B cell (primary cell): ENCODE data around the gene REEP2. TPM values are rescaled to one million over a fixed set of nuclear protein-coding genes. Genes with fewer than 3 reads are reported as not detected.
"Not testable (repeated sequence)": the region's sequence is repeated elsewhere in the genome, so short reads cannot be mapped to it uniquely, and the experiment has no call there.

ENCODE experiments used
- ATAC-seq: fragments of 200-7000 bp; cut with Tn5 transposase; one replicate; pipeline ENCODE4 v1.10.0; 2021; ENCODE audit warnings: low read depth, mild to moderate bottlenecking, moderate number of reproducible peaks, moderate library complexity
- CTCF ChIA-PET: fragments of 350-600 bp; sonication (Branson Sonifier 250); formaldehyde crosslinking; loops from one replicate; lab custom pipeline; 2021; ENCODE audit warnings: antibody characterized with exemption, inconsistent platforms; lab: Charles Lee
- POLR2A ChIA-PET: fragments of 350-600 bp; sonication (Branson Sonifier 250); formaldehyde crosslinking; loops from one replicate; lab custom pipeline; 2021; ENCODE audit warnings: antibody characterized with exemption; lab: Charles Lee
- DNase-seq: peaks from one replicate; pipeline ENCODE4 v3.0.0; 2013
- H2AFZ ChIP-seq: 2 replicates; pipeline ENCODE4 v1.6.1; 2012; ENCODE audit warnings: mild to moderate bottlenecking, low read depth, low read length; ENCODE audit not compliant: insufficient read depth, poor library complexity, severe bottlenecking
- H3K27ac ChIP-seq, 2 donors: 1 replicate in 1 of 2; 2 replicates in 1 of 2; pipeline ENCODE4 v1.5.1; 2012 to 2013; ENCODE audit warnings: low read length in 2 of 2, mild to moderate bottlenecking in 2 of 2, moderate library complexity in 1 of 2
- H3K27me3 ChIP-seq, 4 experiments: fragments of 200-600 bp in 1 of 4; sonication (generic) in 1 of 4; replicated peaks in 1 of 4; 1 replicate in 2 of 4; 2 replicates in 2 of 4; pipeline versions ENCODE4 v1.6.1 to v1.7.0; 2013 to 2016; ENCODE audit warnings: low read length in 3 of 4, mild to moderate bottlenecking in 2 of 4, mixed read lengths in 1 of 4, moderate library complexity in 1 of 4; ENCODE audit not compliant: insufficient read depth in 4 of 4, control insufficient read depth in 3 of 4; ENCODE audit errors: control extremely low read depth in 1 of 4
- H3K36me3 ChIP-seq, 2 experiments: replicated peaks in 1 of 2; 1 replicate in 1 of 2; 2 replicates in 1 of 2; pipeline versions ENCODE4 v1.6.1 to v1.7.1; 2013; ENCODE audit warnings: low read length in 1 of 2; ENCODE audit not compliant: insufficient read depth in 2 of 2, control insufficient read depth in 1 of 2; ENCODE audit errors: control extremely low read depth in 1 of 2, extremely low read depth in 1 of 2
- H3K4me1 ChIP-seq, 2 donors: fragments of 200-600 bp in 1 of 2; sonication (generic) in 1 of 2; 1 replicate in 1 of 2; 2 replicates in 1 of 2; pipeline versions ENCODE4 v1.5.1 to v1.6.1; 2013 to 2017; ENCODE audit warnings: low read length in 2 of 2; ENCODE audit not compliant: control insufficient read depth in 2 of 2, insufficient read depth in 2 of 2
- H3K4me2 ChIP-seq: replicated peaks from 2 replicates; pipeline ENCODE3; 2012; ENCODE audit warnings: mild to moderate bottlenecking, low read depth, low read length; ENCODE audit not compliant: poor library complexity, severe bottlenecking
- H3K4me3 ChIP-seq, 5 experiments: fragments of 200-600 bp in 1 of 5; sonication (generic) in 1 of 5; 1 replicate in 3 of 5; 2 replicates in 2 of 5; pipeline versions ENCODE4 v1.5.1 to v1.7.0; 2011 to 2016; ENCODE audit warnings: low read length in 4 of 5, mild to moderate bottlenecking in 4 of 5, low read depth in 2 of 5, control low read depth in 1 of 5, moderate library complexity in 1 of 5; ENCODE audit not compliant: insufficient read depth in 1 of 5; ENCODE audit errors: control extremely low read depth in 1 of 5, extremely low read depth in 1 of 5
- H3K79me2 ChIP-seq: fragments of 200-600 bp; sonication (generic); one replicate; pipeline ENCODE4 v1.6.0; 2016; ENCODE audit warnings: low read length; ENCODE audit not compliant: control insufficient read depth, insufficient read depth
- H3K9ac ChIP-seq: fragments of 200-600 bp; sonication (generic); 2 replicates; pipeline ENCODE4 v1.6.1; 2017; ENCODE audit warnings: mild to moderate bottlenecking, low read length, moderate library complexity
- H3K9me3 ChIP-seq, 3 donors: one replicate each; pipeline versions ENCODE4 v1.6.1 to v1.7.1; 2013; ENCODE audit warnings: low read length in 2 of 3; ENCODE audit not compliant: control insufficient read depth in 2 of 3, insufficient read depth in 1 of 3; ENCODE audit errors: control extremely low read depth in 1 of 3
- H4K20me1 ChIP-seq: 2 replicates; pipeline ENCODE4 v1.6.0; 2012; ENCODE audit warnings: mild to moderate bottlenecking, low read length; ENCODE audit not compliant: insufficient read depth, control insufficient read depth, poor library complexity, severe bottlenecking
- H3K27ac Mint-ChIP-seq: one replicate; pipeline ENCODE4 v1.8.0; 2021; ENCODE audit warnings: mixed read lengths
- H3K27me3 Mint-ChIP-seq: one replicate; pipeline ENCODE4 v1.8.0; 2021; ENCODE audit warnings: mixed read lengths
- H3K4me1 Mint-ChIP-seq: one replicate; pipeline ENCODE4 v1.8.0; 2021; ENCODE audit warnings: mixed read lengths
- H3K4me3 Mint-ChIP-seq: one replicate; pipeline ENCODE4 v1.8.0; 2021; ENCODE audit warnings: mixed read lengths
- H3K9me3 Mint-ChIP-seq: one replicate; pipeline ENCODE4 v1.8.0; 2022; ENCODE audit warnings: mixed read lengths; ENCODE audit not compliant: insufficient read depth
- EZH2 ChIP-seq: IDR thresholded peaks from 2 replicates; pipeline ENCODE4 v1.6.1; 2012; ENCODE audit warnings: borderline replicate concordance, low read depth, mild to moderate bottlenecking, moderate library complexity, low read length; ENCODE audit not compliant: insufficient read depth, poor library complexity, severe bottlenecking
- WGBS: methylation state at CpG from one replicate; pipeline ENCODE4 v1.1.5; 2013; ENCODE audit warnings: missing lambda C conversion rate; ENCODE audit not compliant: insufficient coverage; 5-methylcytosine and 5-hydroxymethylcytosine counted together
- intact Hi-C: fragments of 100-400 bp; cut with micrococcal nuclease; formaldehyde crosslinking; loops from one replicate; pipeline ENCODE4 v1.10.0; 2022
- polyA minus RNA-seq: library from RNA; depleted of rRNA, polyadenylated mRNA; stranded (reverse); fragments of >200 nt; gene quantifications from 2 replicates; pipeline ENCODE4 v1.2.3, GENCODE V29; 2012
- polyA plus RNA-seq: library from polyadenylated mRNA; depleted of rRNA; stranded (reverse); fragments of >200 nt; gene quantifications from 2 replicates; pipeline ENCODE4 v1.2.3, GENCODE V29; 2012
- total RNA-seq, 2 donors: library from RNA; stranded (reverse); fragments of 120-200 nt in 1 of 2; gene quantifications; 1 replicate in 1 of 2; 2 replicates in 1 of 2; pipeline versions ENCODE4 v1.2.3 to v1.2.4, GENCODE V29; 2013 to 2022
- TF ChIP-seq, protein P1 (sequence below): fragments of 200-600 bp; IDR thresholded peaks from one replicate; pipeline ENCODE4 v1.8.0; 2022; ENCODE audit warnings: antibody characterized with exemption, mild to moderate bottlenecking

REEP2 gene
- total RNA-seq (0.20 and 0.44 TPM in 2 replicates), polyA plus RNA-seq (not detected in 2 replicates), polyA minus RNA-seq (not detected in 2 replicates)
- total RNA-seq (2013): 0.40 TPM

DNA sequence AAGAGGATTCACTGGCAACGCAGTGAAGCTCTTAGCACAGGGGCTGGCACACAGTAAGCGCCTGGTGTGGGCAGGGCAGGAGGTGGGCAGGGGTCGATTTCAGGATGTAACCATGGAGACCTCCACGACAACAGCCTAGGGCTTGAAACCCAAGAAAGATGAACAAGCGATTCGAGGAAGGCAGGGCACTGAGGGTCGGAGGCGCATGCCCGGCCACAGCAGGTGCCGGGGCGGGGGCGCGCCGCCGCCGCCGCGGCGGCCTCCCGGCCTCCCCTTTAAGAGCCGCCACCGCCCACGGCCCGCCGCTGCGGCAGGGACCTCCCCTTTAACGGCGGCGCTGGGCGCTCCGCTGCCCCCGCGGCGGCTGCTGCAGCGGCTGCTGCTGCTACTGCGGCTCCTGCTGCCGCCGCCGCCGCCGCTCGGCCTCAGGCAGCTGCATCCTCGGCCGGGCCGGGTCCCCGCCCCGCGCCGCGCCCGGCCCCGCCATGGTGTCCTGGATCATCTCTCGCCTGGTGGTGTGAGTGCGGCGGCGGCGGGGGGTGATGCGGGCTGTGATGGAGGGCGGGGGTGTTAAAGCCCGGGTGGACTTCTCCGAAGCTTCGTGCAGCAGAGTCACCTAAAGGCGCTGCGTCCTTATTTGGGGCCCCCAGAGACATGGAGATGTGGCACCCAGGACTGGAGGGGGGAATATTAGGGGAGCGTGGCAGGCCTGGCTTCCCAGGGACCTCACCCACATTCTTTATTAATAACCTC lies at the start of gene REEP2:
TSS of gene REEP2 (plus strand) at position 334 of the 753 bp plus-strand sequence. CDS start at position 486, 152 bp downstream.
- WGBS: 1% methylated on average over 60 of the region's 65 CpGs
- DNase-seq (peak; percentile 78), ATAC-seq (peak; percentile 86)
- H3K9ac ChIP-seq: peak within 1 kb of the TSS; percentile 62
- peaks cover 9% of the 10 kb centered on the region for H4K20me1 ChIP-seq
- peaks cover 4% of the 10 kb centered on the region for H3K27me3 Mint-ChIP-seq
- H3K4me2 ChIP-seq: peak within 1 kb of the TSS; percentile 96
- POLR2A ChIA-PET: no interaction called here
- H3K79me2 ChIP-seq: no peaks in the 10 kb centered on the region
- H3K4me3 Mint-ChIP-seq: peak within 1 kb of the TSS; percentile 86
- peak within 1 kb of the TSS; percentile 8 for H3K27ac Mint-ChIP-seq
- H3K4me1 ChIP-seq: peaks cover 11 to 13% of the 10 kb centered on the region in 2 donors
- CTCF ChIA-PET: interaction anchor here (0.6 to 6.3 kb wide), 5 partner anchors 11 to 305 kb away, joined by 4 to 45 read pairs (median 9); no protein-coding TSS in a partner anchor
- peak within 1 kb of the TSS; percentile 65 for H2AFZ ChIP-seq
- peaks cover 0 to 11% (median 3%) of the 10 kb centered on the region in 4 experiments for H3K27me3 ChIP-seq
- no peaks in the 10 kb centered on the region for H3K9me3 Mint-ChIP-seq
- peak within 1 kb of the TSS in 4 of 5 experiments; percentile 22 to 56 (median 47) for H3K4me3 ChIP-seq
- H3K36me3 ChIP-seq: peaks cover 8 to 20% of the 10 kb centered on the region in 2 experiments
- H3K4me1 Mint-ChIP-seq: peaks cover 13% of the 10 kb centered on the region
- TF ChIP-seq EZH2: no peak
- TF ChIP-seq, protein P1, sequence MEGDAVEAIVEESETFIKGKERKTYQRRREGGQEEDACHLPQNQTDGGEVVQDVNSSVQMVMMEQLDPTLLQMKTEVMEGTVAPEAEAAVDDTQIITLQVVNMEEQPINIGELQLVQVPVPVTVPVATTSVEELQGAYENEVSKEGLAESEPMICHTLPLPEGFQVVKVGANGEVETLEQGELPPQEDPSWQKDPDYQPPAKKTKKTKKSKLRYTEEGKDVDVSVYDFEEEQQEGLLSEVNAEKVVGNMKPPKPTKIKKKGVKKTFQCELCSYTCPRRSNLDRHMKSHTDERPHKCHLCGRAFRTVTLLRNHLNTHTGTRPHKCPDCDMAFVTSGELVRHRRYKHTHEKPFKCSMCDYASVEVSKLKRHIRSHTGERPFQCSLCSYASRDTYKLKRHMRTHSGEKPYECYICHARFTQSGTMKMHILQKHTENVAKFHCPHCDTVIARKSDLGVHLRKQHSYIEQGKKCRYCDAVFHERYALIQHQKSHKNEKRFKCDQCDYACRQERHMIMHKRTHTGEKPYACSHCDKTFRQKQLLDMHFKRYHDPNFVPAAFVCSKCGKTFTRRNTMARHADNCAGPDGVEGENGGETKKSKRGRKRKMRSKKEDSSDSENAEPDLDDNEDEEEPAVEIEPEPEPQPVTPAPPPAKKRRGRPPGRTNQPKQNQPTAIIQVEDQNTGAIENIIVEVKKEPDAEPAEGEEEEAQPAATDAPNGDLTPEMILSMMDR: no peak
- H3K27ac ChIP-seq: no peak within 1 kb of the TSS
- H3K9me3 ChIP-seq: no peaks in the 10 kb centered on the region
- intact Hi-C loops: loop anchor here (2.0 to 10.0 kb wide), 2 partner anchors 26 to 84 kb away; partner anchors contain the start of genes EGR1 and KDM3B

DNA sequence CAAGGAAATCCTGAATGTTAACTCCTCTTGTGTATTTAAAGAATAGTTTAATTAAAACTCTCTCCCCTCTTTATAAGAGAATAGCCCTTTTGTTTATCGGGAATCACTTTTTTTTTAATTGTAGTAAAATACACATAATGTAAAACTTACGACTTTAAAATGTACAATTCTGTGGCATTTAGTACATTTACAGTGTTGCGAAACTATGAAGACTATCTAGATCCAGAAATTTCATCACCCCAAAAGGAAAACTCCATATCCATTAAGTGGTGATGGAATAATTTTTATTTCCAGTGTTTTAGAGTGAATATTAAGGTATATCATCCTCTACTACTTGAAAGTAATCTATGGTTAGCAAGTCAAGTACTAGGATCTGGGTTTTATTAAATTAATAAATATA lies 49.5 kb upstream of the REEP2 start:
- TF ChIP-seq, protein P1: no peak
- TF ChIP-seq EZH2: no peak
- no peaks in the 10 kb centered on the region for H3K9me3 Mint-ChIP-seq
- Histone ChIP-seq H3K27me3 (no peaks in the 10 kb centered on the region), H4K20me1 (no peaks in the 10 kb centered on the region), H3K4me2 (no peak overlapping the region), H3K79me2 (no peaks in the 10 kb centered on the region), H3K4me1 (no peaks in the 10 kb centered on the region), H3K36me3 (peaks cover 7 to 64% of the 10 kb centered on the region in 2 experiments), H3K9me3 (no peaks in the 10 kb centered on the region), H3K4me3 (no peak overlapping the region), H2AFZ (no peak overlapping the region), H3K27ac (no peak overlapping the region), H3K9ac (no peak overlapping the region)
- no peak overlapping the region for H3K27ac Mint-ChIP-seq
- ChIA-PET CTCF (no interaction called here), POLR2A (no interaction called here)
- intact Hi-C loops: no loop called here
- no peaks in the 10 kb centered on the region for H3K4me1 Mint-ChIP-seq
- no peak for ATAC-seq
- H3K27me3 Mint-ChIP-seq: no peaks in the 10 kb centered on the region
- H3K4me3 Mint-ChIP-seq: no peak overlapping the region
- WGBS: no CpG with 5 or more reads among the region's 3 CpGs
- DNase-seq: no peak

DNA sequence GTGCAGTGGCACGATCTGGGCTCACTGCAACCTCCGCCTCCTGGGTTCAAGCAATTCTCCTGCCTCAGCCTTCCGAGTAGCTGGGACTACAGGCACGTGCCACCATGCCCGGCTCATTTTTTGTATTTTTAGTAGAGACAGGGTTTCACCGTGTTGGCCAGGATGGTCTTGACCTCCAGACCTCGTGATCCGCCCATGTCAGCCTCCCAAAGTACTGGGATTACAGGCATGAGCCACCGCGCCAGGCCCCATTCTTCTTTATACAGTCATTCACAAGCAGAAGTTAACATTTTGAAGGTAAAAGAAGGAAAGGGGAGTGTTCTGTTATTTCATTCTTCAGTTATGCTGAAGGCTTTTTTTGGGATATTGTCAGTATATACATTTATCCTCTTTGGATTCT lies 48.9 kb upstream of the REEP2 start:
- H2AFZ ChIP-seq, H3K27ac ChIP-seq, CTCF ChIA-PET, H3K4me2 ChIP-seq, H3K4me1 Mint-ChIP-seq, H4K20me1 ChIP-seq, DNase-seq, H3K4me3 ChIP-seq, H3K4me3 Mint-ChIP-seq, H3K27me3 ChIP-seq, ATAC-seq, POLR2A ChIA-PET, H3K9me3 ChIP-seq, H3K27me3 Mint-ChIP-seq, H3K9me3 Mint-ChIP-seq, intact Hi-C loops, H3K79me2 ChIP-seq, H3K9ac ChIP-seq, H3K4me1 ChIP-seq, H3K27ac Mint-ChIP-seq: not testable (repeated sequence)
- 96% methylated on average over 6 of the region's 10 CpGs for WGBS
- H3K36me3 ChIP-seq: peaks cover 7 to 69% of the 10 kb centered on the region in 2 experiments
